HCT116 (cell line): Measurements from ENCODE around the gene USH1G. TPM values are rescaled to one million over a fixed set of nuclear protein-coding genes. Genes with fewer than 3 reads are reported as not detected.
A peak's percentile ranks its signal among the peaks of the same experiment; 100 is the strongest.
"Not testable (repeated sequence)": the region's sequence is repeated elsewhere in the genome, so short reads cannot be mapped to it uniquely, and the experiment has no call there.

Source experiments
- ATAC-seq: fragments of 200-7000 bp; cut with Tn5 transposase; 2 replicates; pipeline ENCODE4 v1.9.1; 2020; ENCODE audit warnings: mild to moderate bottlenecking, moderate library complexity
- BruUV-seq: library from RNA; stranded (reverse); fragments of 400-500 nt; replicated peaks from 2 replicates; lab custom pipeline; 2021; lab: Mats Ljungman, UMichigan
- CTCF ChIA-PET: fragments of 300-600 bp; sonication (Branson Sonifier 250); formaldehyde crosslinking; loops from one replicate; lab custom pipeline; 2021; ENCODE audit warnings: antibody characterized with exemption; lab: Charles Lee
- POLR2A ChIA-PET: fragments of 300-600, 350-600 bp; sonication (Branson Sonifier 250); formaldehyde crosslinking; loops from one replicate; lab custom pipeline; 2021; ENCODE audit warnings: antibody characterized with exemption; lab: Charles Lee
- RAD21 ChIA-PET, 2 experiments: fragments of 300-600 bp; sonication (Branson Sonifier 250); formaldehyde crosslinking; loops; one replicate each; lab custom pipeline; 2023; ENCODE audit warnings: low total read pairs in 2 of 2; ENCODE audit not compliant: uncharacterized antibody in 2 of 2, unreplicated experiment in 2 of 2, low non-redundant PET in 1 of 2; lab: Charles Lee
- DNase-seq: peaks from one replicate; pipeline ENCODE4 v3.0.0-alpha.2; 2010; ENCODE audit warnings: low read depth, low spot score
- H2AFZ ChIP-seq: fragments of 200-600 bp; shearing (Covaris generic), sonication (generic); 2 replicates; pipeline ENCODE4 v1.6.1; 2017; ENCODE audit warnings: low read depth, mixed run types, mixed read lengths, antibody characterized with exemption, low read length; ENCODE audit not compliant: poor library complexity, severe bottlenecking
- H3K27ac ChIP-seq: 2 replicates; pipeline ENCODE4 v1.5.1; 2012; ENCODE audit warnings: low read depth, low read length
- H3K27me3 ChIP-seq: fragments of 200-600 bp; sonication (generic); 2 replicates; pipeline ENCODE4 v1.6.1; 2016; ENCODE audit warnings: mixed run types, low read length, mixed read lengths; ENCODE audit not compliant: insufficient read depth
- H3K36me3 ChIP-seq, 2 experiments: fragments of 200-500 bp in 1 of 2; fragments of 200-600 bp in 1 of 2; sonication (Bioruptor generic) in 1 of 2; sonication (generic) in 1 of 2; 2 replicates each; pipeline versions ENCODE4 v1.5.1 to v1.6.1; 2014 to 2016; ENCODE audit warnings: low read length in 2 of 2, inconsistent platforms in 1 of 2, mixed read lengths in 1 of 2, mixed run types in 1 of 2; ENCODE audit not compliant: insufficient read depth in 2 of 2, control insufficient read depth in 1 of 2
- H3K4me1 ChIP-seq, 2 experiments: fragments of 200-600 bp in 1 of 2; sonication (generic) in 1 of 2; 2 replicates each; pipeline versions ENCODE4 v1.5.1 to v1.6.1; 2012 to 2017; ENCODE audit warnings: low read length in 2 of 2, inconsistent platforms in 1 of 2, mild to moderate bottlenecking in 1 of 2, mixed read lengths in 1 of 2, mixed run types in 1 of 2, moderate library complexity in 1 of 2; ENCODE audit not compliant: insufficient read depth in 2 of 2, control insufficient read depth in 1 of 2
- H3K4me2 ChIP-seq: fragments of 200-600 bp; sonication (generic); 2 replicates; pipeline ENCODE4 v1.6.1; 2017; ENCODE audit warnings: mixed run types, low read length, mixed read lengths
- H3K4me3 ChIP-seq, 2 experiments: fragments of 200-600 bp in 1 of 2; sonication (generic) in 1 of 2; replicated peaks in 1 of 2; 2 replicates each; pipeline ENCODE4 v1.5.1; 2011 to 2016; ENCODE audit warnings: low read length in 2 of 2, control low read depth in 1 of 2, low read depth in 1 of 2, mild to moderate bottlenecking in 1 of 2, mixed read lengths in 1 of 2, mixed run types in 1 of 2
- H3K79me2 ChIP-seq: fragments of 200-600 bp; sonication (generic); 2 replicates; pipeline ENCODE4 v1.6.1; 2017; ENCODE audit warnings: mild to moderate bottlenecking, mixed run types, low read length, moderate library complexity, mixed read lengths; ENCODE audit not compliant: insufficient read depth
- H3K9ac ChIP-seq: fragments of 200-600 bp; sonication (generic); 2 replicates; pipeline ENCODE4 v1.6.1; 2016; ENCODE audit warnings: low read length, mixed read lengths
- H3K9me2 ChIP-seq: fragments of 200-600 bp; sonication (generic), shearing (Covaris generic); 2 replicates; pipeline ENCODE4 v1.6.1; 2017; ENCODE audit warnings: mixed run types, mild to moderate bottlenecking, moderate library complexity; ENCODE audit not compliant: insufficient read depth
- H3K9me3 ChIP-seq, 2 experiments: fragments of 200-500 bp in 1 of 2; fragments of 200-600 bp in 1 of 2; sonication (Bioruptor generic) in 1 of 2; sonication (generic) in 1 of 2; 2 replicates each; pipeline ENCODE4 v1.6.1; 2014 to 2017; ENCODE audit warnings: low read length in 2 of 2, mixed read lengths in 2 of 2, inconsistent platforms in 1 of 2, low read depth in 1 of 2, mild to moderate bottlenecking in 1 of 2, mixed run types in 1 of 2, moderate library complexity in 1 of 2; ENCODE audit not compliant: control insufficient read depth in 1 of 2, insufficient read depth in 1 of 2
- H4K20me1 ChIP-seq: fragments of 200-600 bp; sonication (generic), shearing (Covaris generic); 2 replicates; pipeline ENCODE4 v1.6.1; 2017; ENCODE audit warnings: mixed run types, mild to moderate bottlenecking, moderate library complexity; ENCODE audit not compliant: insufficient read depth
- EZH2 ChIP-seq: fragments of 200-600 bp; sonication (generic); IDR thresholded peaks from 2 replicates; pipeline ENCODE4 v1.6.1; 2017; ENCODE audit warnings: antibody characterized with exemption, mixed run types
- FOSL1 ChIP-seq: IDR thresholded peaks from 2 replicates; pipeline ENCODE4 v1.6.1; 2012; ENCODE audit warnings: low read depth
- POLR2A ChIP-seq: IDR thresholded peaks from 2 replicates; pipeline ENCODE4 v1.7.0; 2011; ENCODE audit warnings: borderline replicate concordance; ENCODE audit not compliant: insufficient read depth, insufficient read length; ENCODE audit errors: extremely low read depth
- POLR2AphosphoS5 ChIP-seq: IDR thresholded peaks from 2 replicates; pipeline ENCODE4 v1.6.1; 2011; ENCODE audit warnings: mild to moderate bottlenecking, low read depth, low read length, moderate library complexity
- SIN3A ChIP-seq: IDR thresholded peaks from 2 replicates; pipeline ENCODE4 v1.6.1; 2012; ENCODE audit warnings: low read depth
- ZFX ChIP-seq: fragments of 450-650 bp; IDR thresholded peaks from 2 replicates; pipeline ENCODE4 v1.6.1; 2017
- intact Hi-C: fragments of 100-400 bp; cut with micrococcal nuclease; formaldehyde crosslinking; loops from 2 replicates; pipeline ENCODE4 v1.10.0; 2022
- total RNA-seq: library from RNA; stranded (reverse); gene quantifications from one replicate; pipeline ENCODE4 v1.2.1, GENCODE V29; 2021; ENCODE audit not compliant: unreplicated experiment

USH1G gene
- total RNA-seq, 1 experiment from 2014 or later, result 3.1 TPM

DNA sequence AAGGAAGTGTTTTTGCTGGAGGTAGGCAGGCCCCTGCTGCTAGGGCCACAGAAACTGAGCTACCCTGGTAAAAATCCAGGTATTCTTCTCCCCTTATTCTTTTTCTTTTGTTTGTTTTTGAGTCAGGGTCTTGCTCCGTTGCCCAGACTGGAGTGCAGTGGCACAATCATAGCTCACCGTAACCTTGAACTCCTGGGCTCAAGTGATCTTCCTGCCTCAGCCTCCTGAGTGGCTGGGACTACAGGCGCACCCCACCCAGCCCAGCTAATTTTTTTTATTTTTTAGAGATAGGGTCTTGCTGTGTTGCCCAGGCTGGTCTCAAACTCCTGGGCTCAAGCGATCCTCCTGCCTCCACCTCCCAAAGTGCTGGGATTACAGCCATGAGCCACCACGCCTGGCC is 46.4 kb upstream of the USH1G start:
- H3K36me3 ChIP-seq, H3K27me3 ChIP-seq, ATAC-seq, H3K79me2 ChIP-seq, H3K9me2 ChIP-seq, H2AFZ ChIP-seq, DNase-seq, intact Hi-C loops, H3K27ac ChIP-seq, H3K9ac ChIP-seq, H4K20me1 ChIP-seq, RAD21 ChIA-PET, H3K4me2 ChIP-seq, H3K9me3 ChIP-seq, BruUV-seq, H3K4me3 ChIP-seq: not testable (repeated sequence)
- peaks cover 39 to 43% of the 10 kb centered on the region in 2 experiments for H3K4me1 ChIP-seq
- ChIA-PET POLR2A (interaction anchor here (1.3 to 1.6 kb wide), 2 partner anchors 8 to 18 kb away, joined by 3 to 4 read pairs; partner anchors contain the start of gene CDR2L), CTCF (interaction anchor here (4.5 kb wide), 1 partner anchor 8 kb away, joined by 36 read pairs; no protein-coding TSS in a partner anchor)

- Histone ChIP-seq H4K20me1 (no peaks in the 10 kb centered on the region), H3K27me3 (no peaks in the 10 kb centered on the region), H3K4me2 (peak overlapping the region; percentile 60), H3K36me3 (no peaks in the 10 kb centered on the region), H2AFZ (no peak overlapping the region), H3K27ac (peak overlapping the region; percentile 3; the same call in 1 of the 2 replicates), H3K79me2 (no peaks in the 10 kb centered on the region), H3K9me3 (no peaks in the 10 kb centered on the region), H3K9me2 (no peaks in the 10 kb centered on the region), H3K9ac (peak overlapping the region; percentile 37), H3K4me1 (peaks cover 39 to 43% of the 10 kb centered on the region in 2 experiments), H3K4me3 (no peak overlapping the region)
- ChIA-PET POLR2A (interaction anchor here (0.6 to 1.3 kb wide), 2 partner anchors 19 to 231 kb away, joined by 3 to 4 read pairs; partner anchors contain the start of gene CDR2L), RAD21 (no interaction called here), CTCF (interaction anchor here (0.6 to 4.5 kb wide), 4 partner anchors 7 to 270 kb away, joined by 3 to 36 read pairs (median 6); partner anchors contain the start of gene MRPL58)
- intact Hi-C loops, result no loop called here
- no TSS peak for BruUV-seq
- DNase-seq (no peak), ATAC-seq (peak; percentile 18; the same call in 1 of the 2 replicates)
- TF ChIP-seq POLR2AphosphoS5 (peak; percentile 23; the same call in 1 of the 2 replicates), POLR2A (no peak), SIN3A (no peak), ZFX (no peak), EZH2 (no peak), FOSL1 (no peak)
Observed at GRCh38 chr17:74968361-74968780, 45.3 kb upstream of the USH1G start.
